ENCODE results near the gene FARS2. TPM values are rescaled to one million over a fixed set of nuclear protein-coding genes. Genes with fewer than 3 reads are reported as not detected.

The FARS2 gene
- polyA plus RNA-seq, 1 donor (not counting 4 experiments of a cell fraction or from before 2014, with no cell fraction given), result 21.3 TPM

GRCh38 chr6:5617179-5617578 is 355.9 kb downstream of the FARS2 start:
- no peaks in the 10 kb centered on the region for H3K27me3 ChIP-seq (ENCODE audit: control insufficient read depth, extremely low read depth, insufficient read depth, low read length)
- no peaks in the 10 kb centered on the region for H4K20me1 ChIP-seq (ENCODE audit: control insufficient read depth, extremely low read depth, insufficient read depth, low read length)
- H3K9me3 ChIP-seq (ENCODE audit: control insufficient read depth, low read depth, low read length), result no peaks in the 10 kb centered on the region
- no peaks in the 10 kb centered on the region for H3K4me1 ChIP-seq (ENCODE audit: control insufficient read depth, extremely low read depth, insufficient read depth, low read length)
- H2AFZ ChIP-seq (ENCODE audit: control insufficient read depth, low read length), result no peak overlapping the region
- no peaks in the 10 kb centered on the region for H3K79me2 ChIP-seq (ENCODE audit: control insufficient read depth, insufficient read depth, low read length)
- H3K4me2 ChIP-seq (ENCODE audit: control insufficient read depth, extremely low read depth, insufficient read depth, low read depth, low read length), result no peak overlapping the region
- dilution Hi-C loops (cut with MboI; ENCODE audit: extremely low pct_ligation_motif_present, low sequenced_read_pairs), result no loop called here
- H3K27ac ChIP-seq (ENCODE audit: control insufficient read depth, insufficient read depth, low read length), result no peak overlapping the region
- no peaks in the 10 kb centered on the region for H3K9me1 ChIP-seq (ENCODE audit: control insufficient read depth, extremely low read depth, insufficient read depth, low read length)
- FAIRE-seq (no peak), DNase-seq (ENCODE audit: low read depth, low spot score) (no peak)
- H3K36me3 ChIP-seq (ENCODE audit: control insufficient read depth in 2 of 2, extremely low read depth in 1 of 2, insufficient read depth in 2 of 2, low read length in 2 of 2), result no peaks in the 10 kb centered on the region
- H3K9ac ChIP-seq (ENCODE audit: control insufficient read depth, extremely low read depth, insufficient read depth, low read length), result no peak overlapping the region
- H3K4me3 ChIP-seq (ENCODE audit: control insufficient read depth in 2 of 3, extremely low read depth in 1 of 3, insufficient read depth in 2 of 3, low read depth in 1 of 3, low read length in 3 of 3), result no peak overlapping the region
- TF ChIP-seq EZH2 (IDR thresholded peaks at IDR 0.05; ENCODE audit: low read length), result no peak
- TF ChIP-seq, protein P1, sequence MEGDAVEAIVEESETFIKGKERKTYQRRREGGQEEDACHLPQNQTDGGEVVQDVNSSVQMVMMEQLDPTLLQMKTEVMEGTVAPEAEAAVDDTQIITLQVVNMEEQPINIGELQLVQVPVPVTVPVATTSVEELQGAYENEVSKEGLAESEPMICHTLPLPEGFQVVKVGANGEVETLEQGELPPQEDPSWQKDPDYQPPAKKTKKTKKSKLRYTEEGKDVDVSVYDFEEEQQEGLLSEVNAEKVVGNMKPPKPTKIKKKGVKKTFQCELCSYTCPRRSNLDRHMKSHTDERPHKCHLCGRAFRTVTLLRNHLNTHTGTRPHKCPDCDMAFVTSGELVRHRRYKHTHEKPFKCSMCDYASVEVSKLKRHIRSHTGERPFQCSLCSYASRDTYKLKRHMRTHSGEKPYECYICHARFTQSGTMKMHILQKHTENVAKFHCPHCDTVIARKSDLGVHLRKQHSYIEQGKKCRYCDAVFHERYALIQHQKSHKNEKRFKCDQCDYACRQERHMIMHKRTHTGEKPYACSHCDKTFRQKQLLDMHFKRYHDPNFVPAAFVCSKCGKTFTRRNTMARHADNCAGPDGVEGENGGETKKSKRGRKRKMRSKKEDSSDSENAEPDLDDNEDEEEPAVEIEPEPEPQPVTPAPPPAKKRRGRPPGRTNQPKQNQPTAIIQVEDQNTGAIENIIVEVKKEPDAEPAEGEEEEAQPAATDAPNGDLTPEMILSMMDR (optimal IDR thresholded peaks at IDR 0.05 in 1 of 3, IDR thresholded peaks at IDR 0.05 in 1 of 3, conservative IDR thresholded peaks at IDR 0.05 in 1 of 3; ENCODE audit: extremely low read depth in 1 of 3, insufficient read depth in 2 of 3, low read length in 3 of 3), result no peak

GRCh38 chr6:5619249-5619648 is 357.9 kb downstream of the FARS2 start:
- FAIRE-seq (no peak), DNase-seq (ENCODE audit: low read depth, low spot score) (no peak)
- H3K27ac ChIP-seq (ENCODE audit: control insufficient read depth, insufficient read depth, low read length), result no peak overlapping the region
- H3K27me3 ChIP-seq (ENCODE audit: control insufficient read depth, extremely low read depth, insufficient read depth, low read length), result no peaks in the 10 kb centered on the region
- TF ChIP-seq, protein P1 (optimal IDR thresholded peaks at IDR 0.05 in 1 of 3, IDR thresholded peaks at IDR 0.05 in 1 of 3, conservative IDR thresholded peaks at IDR 0.05 in 1 of 3; ENCODE audit: extremely low read depth in 1 of 3, insufficient read depth in 2 of 3, low read length in 3 of 3), result no peak
- no peak for TF ChIP-seq EZH2 (IDR thresholded peaks at IDR 0.05; ENCODE audit: low read length)
- H3K9me3 ChIP-seq (ENCODE audit: control insufficient read depth, low read depth, low read length), result no peaks in the 10 kb centered on the region
- no peak overlapping the region for H3K4me2 ChIP-seq (ENCODE audit: control insufficient read depth, extremely low read depth, insufficient read depth, low read depth, low read length)
- H2AFZ ChIP-seq (ENCODE audit: control insufficient read depth, low read length), result no peak overlapping the region
- no peaks in the 10 kb centered on the region for H3K36me3 ChIP-seq (ENCODE audit: control insufficient read depth in 2 of 2, extremely low read depth in 1 of 2, insufficient read depth in 2 of 2, low read length in 2 of 2)
- H3K79me2 ChIP-seq (ENCODE audit: control insufficient read depth, insufficient read depth, low read length), result no peaks in the 10 kb centered on the region
- no peak overlapping the region for H3K4me3 ChIP-seq (ENCODE audit: control insufficient read depth in 2 of 3, extremely low read depth in 1 of 3, insufficient read depth in 2 of 3, low read depth in 1 of 3, low read length in 3 of 3)
- H3K9ac ChIP-seq (ENCODE audit: control insufficient read depth, extremely low read depth, insufficient read depth, low read length), result no peak overlapping the region
- no peaks in the 10 kb centered on the region for H4K20me1 ChIP-seq (ENCODE audit: control insufficient read depth, extremely low read depth, insufficient read depth, low read length)
- H3K9me1 ChIP-seq (ENCODE audit: control insufficient read depth, extremely low read depth, insufficient read depth, low read length), result no peaks in the 10 kb centered on the region
- dilution Hi-C loops (cut with MboI; ENCODE audit: extremely low pct_ligation_motif_present, low sequenced_read_pairs), result no loop called here
- H3K4me1 ChIP-seq (ENCODE audit: control insufficient read depth, extremely low read depth, insufficient read depth, low read length), result no peaks in the 10 kb centered on the region
